ENCODE measurements around the gene MEX3D. TPM values are rescaled to one million over a fixed set of nuclear protein-coding genes. Genes with fewer than 3 reads are reported as not detected.
"Not testable (repeated sequence)": the region's sequence is repeated elsewhere in the genome, so short reads cannot be mapped to it uniquely, and the experiment has no call there.

The MEX3D gene
- total RNA-seq, 1 donor from 2014 or later = 21.4 TPM

- Histone ChIP-seq H3K4me3 (no peak overlapping the region), H3K9me3 (no peaks in the 10 kb centered on the region), H3K36me3 (no peaks in the 10 kb centered on the region), H3K4me1 (no peaks in the 10 kb centered on the region), H3K27me3 (no peaks in the 10 kb centered on the region), H3K27ac (no peak overlapping the region)
- no peak for TF ChIP-seq POLR2AphosphoS5 (IDR thresholded peaks at IDR 0.05; ENCODE audit: insufficient read depth in 1 of 2, low read depth in 1 of 2)
- TF ChIP-seq CTCF (IDR thresholded peaks at IDR 0.05) = no peak
- TF ChIP-seq POLR2A (IDR thresholded peaks at IDR 0.05) = no peak
- intact Hi-C loops (cut with DNase I) = no loop called here
- no peak for DNase-seq (ENCODE audit: extremely low spot score in 2 of 2)
Observed at GRCh38 chr19:1531587-1531986, 36.5 kb downstream of the MEX3D start.

- H3K27me3 ChIP-seq; H3K9me3 ChIP-seq; DNase-seq (ENCODE audit: extremely low spot score in 2 of 2); H3K36me3 ChIP-seq; intact Hi-C loops (cut with DNase I); H3K4me3 ChIP-seq; H3K4me1 ChIP-seq; H3K27ac ChIP-seq: not testable (repeated sequence)
Observed at GRCh38 chr19:1530856-1531255, 37.3 kb downstream of the MEX3D start.

GRCh38 chr19:1529430-1529816, 38.7 kb downstream of the MEX3D start:
- no peak for DNase-seq (ENCODE audit: extremely low spot score in 2 of 2)
- Histone ChIP-seq H3K36me3 (no peaks in the 10 kb centered on the region), H3K9me3 (no peaks in the 10 kb centered on the region), H3K4me1 (peaks cover 9% of the 10 kb centered on the region), H3K27me3 (no peaks in the 10 kb centered on the region), H3K27ac (no peak overlapping the region), H3K4me3 (no peak overlapping the region)
- TF ChIP-seq POLR2A (IDR thresholded peaks at IDR 0.05) (no peak), CTCF (IDR thresholded peaks at IDR 0.05) (no peak), POLR2AphosphoS5 (IDR thresholded peaks at IDR 0.05; ENCODE audit: insufficient read depth in 1 of 2, low read depth in 1 of 2) (no peak)
- intact Hi-C loops (cut with DNase I) = no loop called here

DNA sequence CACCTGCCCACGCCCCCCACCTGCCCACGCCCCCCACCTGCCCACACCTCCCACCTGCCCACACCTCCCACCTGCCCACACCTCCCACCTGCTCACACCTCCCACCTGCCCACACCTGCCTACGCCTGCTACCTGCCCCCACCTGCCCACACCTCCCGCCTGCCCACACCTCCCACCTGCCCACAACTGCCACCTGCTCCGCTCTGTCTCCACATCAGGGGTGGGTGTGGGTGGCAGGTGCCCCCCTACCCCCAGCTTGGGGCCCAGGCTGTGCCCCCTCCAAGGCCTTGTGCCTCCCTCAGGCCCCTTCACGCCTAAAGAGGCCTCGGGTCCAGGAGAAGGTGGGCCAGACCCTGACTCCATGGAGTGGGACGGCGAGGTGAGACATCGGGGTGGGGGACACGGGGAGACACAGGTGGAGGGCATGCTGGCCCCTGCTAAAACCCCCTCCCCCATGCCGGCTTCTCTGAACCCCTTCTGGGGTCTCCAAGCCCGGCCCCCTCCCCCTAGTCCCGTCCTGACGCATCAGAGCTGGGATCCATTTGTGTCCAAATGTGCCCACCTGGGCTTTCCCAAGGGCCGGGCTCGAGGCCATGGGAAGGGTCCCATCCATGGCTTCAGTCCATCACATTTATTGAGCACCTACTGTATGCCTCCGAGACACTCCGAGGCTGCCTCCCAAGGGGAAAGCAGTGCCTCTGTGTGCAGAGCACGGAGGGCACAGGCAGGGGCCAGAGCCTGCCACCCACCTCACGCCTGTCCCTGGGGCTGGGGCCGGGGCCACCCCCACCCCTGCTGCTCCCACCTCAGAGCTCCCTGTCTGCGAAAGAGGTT, 39.3 kb downstream of the MEX3D start:
- no peaks in the 10 kb centered on the region for H3K36me3 ChIP-seq
- no peak overlapping the region for H3K27ac ChIP-seq
- H3K9me3 ChIP-seq = no peaks in the 10 kb centered on the region
- H3K4me3 ChIP-seq = no peak overlapping the region
- no peak for DNase-seq (ENCODE audit: extremely low spot score in 2 of 2)
- intact Hi-C loops (cut with DNase I) = no loop called here
- TF ChIP-seq POLR2A (IDR thresholded peaks at IDR 0.05) (no peak), POLR2AphosphoS5 (IDR thresholded peaks at IDR 0.05; ENCODE audit: insufficient read depth in 1 of 2, low read depth in 1 of 2) (no peak), CTCF (IDR thresholded peaks at IDR 0.05) (no peak)
- H3K4me1 ChIP-seq = peaks cover 11% of the 10 kb centered on the region
- no peaks in the 10 kb centered on the region for H3K27me3 ChIP-seq

GRCh38 chr19:1527650-1528309, 40.3 kb downstream of the MEX3D start:
- no peak overlapping the region for H3K27ac ChIP-seq
- TF ChIP-seq CTCF (IDR thresholded peaks at IDR 0.05) (no peak), POLR2A (IDR thresholded peaks at IDR 0.05) (no peak), POLR2AphosphoS5 (IDR thresholded peaks at IDR 0.05; ENCODE audit: insufficient read depth in 1 of 2, low read depth in 1 of 2) (no peak)
- no peak for DNase-seq (ENCODE audit: extremely low spot score in 2 of 2)
- H3K27me3 ChIP-seq = no peaks in the 10 kb centered on the region
- no peaks in the 10 kb centered on the region for H3K9me3 ChIP-seq
- intact Hi-C loops (cut with DNase I) = no loop called here
- no peaks in the 10 kb centered on the region for H3K36me3 ChIP-seq
- peaks cover 21% of the 10 kb centered on the region for H3K4me1 ChIP-seq
- no peak overlapping the region for H3K4me3 ChIP-seq

All from vagina (tissue), 2 donors.